Loucy (cell line): ENCODE data around the gene IFT80.

Experiments
- CTCF ChIP-seq: fragments of 200-600 bp; sonication (generic); conservative IDR thresholded peaks from 2 replicates; pipeline ENCODE4 v1.5.1; 2014; ENCODE audit warnings: mild to moderate bottlenecking, antibody characterized with exemption, low read length
- EZH2phosphoT487 ChIP-seq: fragments of 200-600 bp; IDR thresholded peaks from 2 replicates; pipeline ENCODE4 v1.6.1; 2018; ENCODE audit warnings: antibody characterized with exemption, mild to moderate bottlenecking, moderate library complexity, borderline replicate concordance

- TF ChIP-seq EZH2phosphoT487 = no peak
- TF ChIP-seq CTCF = no peak
Observed at GRCh38 chr3:160259589-160259988, 139.4 kb downstream of the IFT80 start.
